GM18520 (cell line): ENCODE measurements around the gene TLN1.

Experiments used
- ATAC-seq: cut with Tn5 transposase; IDR thresholded peaks from one replicate; pipeline ENCODE4 v1.9.1; 2021; ENCODE audit not compliant: unreplicated experiment

Gene TLN1

GRCh38 chr9:35729101-35729500 is 2.9 kb downstream of the TLN1 start:
- ATAC-seq: no peak

DNA sequence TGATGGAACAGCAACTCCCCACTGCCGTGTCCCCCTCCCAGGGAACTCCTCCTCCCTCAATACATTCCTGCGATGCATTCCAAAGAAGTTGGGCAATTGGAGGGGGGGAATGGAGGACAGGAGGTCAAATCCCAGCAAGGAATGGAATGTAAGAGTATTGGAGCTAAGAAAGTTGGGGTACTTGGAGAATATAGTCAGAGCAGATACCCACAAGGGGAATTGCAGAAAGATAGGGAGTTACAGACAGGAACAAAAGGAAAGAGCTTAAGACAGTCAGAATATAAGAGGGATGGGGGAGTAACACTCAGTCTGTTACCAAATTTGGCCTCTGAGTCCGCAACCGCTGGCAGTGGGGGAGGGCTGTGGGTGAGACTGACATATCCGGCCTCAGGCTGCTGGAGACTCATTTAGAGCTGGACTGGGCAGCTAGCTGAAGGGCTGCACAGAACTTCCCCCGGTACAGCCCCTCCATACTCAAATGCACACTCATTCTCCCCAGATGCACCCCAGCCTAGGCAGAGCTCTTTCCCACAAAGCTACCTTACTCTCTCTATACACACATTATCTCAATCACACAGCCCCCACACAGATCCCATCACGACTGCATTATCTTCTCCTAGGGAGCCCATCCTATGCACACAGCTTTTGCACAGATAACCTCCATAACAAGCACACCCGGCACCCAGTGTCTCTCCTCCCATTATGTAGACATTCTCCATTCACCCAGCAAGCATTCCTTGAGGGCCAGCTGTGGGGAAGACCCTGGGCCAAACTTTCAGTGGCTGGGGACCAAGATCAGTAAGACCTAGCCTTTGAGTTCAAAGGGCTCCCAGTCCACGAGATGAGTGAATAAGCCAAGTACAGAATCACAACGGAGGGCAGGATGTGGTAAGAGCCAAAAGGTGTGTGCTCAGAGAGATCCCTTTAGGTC is 3.7 kb downstream of the TLN1 start:
- ATAC-seq: no peak

DNA sequence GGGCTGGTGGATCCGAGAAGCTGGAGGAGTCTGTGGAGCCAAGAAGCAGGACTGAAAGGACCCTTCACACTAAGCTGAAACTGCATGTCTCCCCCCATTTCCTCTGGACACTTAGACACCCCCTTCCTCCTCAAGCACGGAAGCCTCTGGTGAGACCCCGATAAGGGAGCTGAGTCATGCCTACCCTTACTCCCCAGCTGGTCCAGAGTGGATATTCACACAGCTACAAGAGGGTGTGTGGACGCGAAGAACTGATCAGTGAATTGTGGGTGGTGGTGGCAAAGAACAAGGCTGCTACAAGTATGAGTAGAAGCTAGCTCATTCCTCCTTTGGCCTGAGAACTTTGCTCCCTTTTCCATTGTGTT is 4.3 kb downstream of the TLN1 start:
- no peak for ATAC-seq

DNA sequence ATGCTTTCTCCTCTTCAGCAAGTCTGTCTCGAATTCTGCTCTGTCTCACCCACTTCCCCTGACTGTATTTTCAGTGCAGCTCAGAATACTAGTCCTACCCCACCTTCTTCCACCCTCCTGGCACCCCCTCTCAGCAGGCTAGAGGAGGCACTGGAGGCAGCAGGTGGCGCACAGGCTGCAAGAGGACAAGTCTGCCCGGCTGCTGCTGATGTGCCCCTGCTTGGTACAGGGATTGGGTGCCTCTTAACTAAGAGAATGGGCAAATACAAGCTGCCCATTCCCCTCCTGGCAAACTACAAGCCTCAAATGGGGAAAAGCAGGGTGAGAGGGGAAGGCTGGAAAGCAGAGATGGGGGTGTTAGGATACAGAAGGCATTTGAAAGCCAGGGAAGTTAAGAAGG is 5.1 kb downstream of the TLN1 start:
- ATAC-seq: no peak

- ATAC-seq: no peak
Observed at GRCh38 chr9:35725362-35725761, 6.6 kb downstream of the TLN1 start.

DNA sequence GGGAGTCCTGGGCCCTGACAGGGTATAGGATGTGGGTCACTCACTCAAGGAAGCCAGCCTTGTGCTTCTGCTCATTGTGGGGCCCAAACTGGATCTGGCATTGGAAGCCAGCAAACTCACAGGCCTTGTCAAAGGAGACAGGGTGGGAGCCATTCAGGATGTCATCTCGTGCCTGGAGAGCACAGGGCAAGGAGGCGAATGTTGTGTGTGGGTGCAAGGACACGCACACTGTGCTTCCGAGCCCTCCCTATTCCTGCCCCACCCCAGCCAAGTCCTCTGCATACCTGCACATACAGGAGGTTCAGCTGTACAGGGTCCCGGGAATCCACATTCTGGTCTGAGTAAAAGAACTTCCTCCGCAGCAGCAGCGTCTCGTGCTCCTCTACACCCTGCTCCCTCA is 8.1 kb downstream of the TLN1 start:
- ATAC-seq: no peak

GRCh38 chr9:35723426-35723825 is 8.6 kb downstream of the TLN1 start:
- ATAC-seq: no peak

- no peak for ATAC-seq
Observed at GRCh38 chr9:35719546-35719945, 12.4 kb downstream of the TLN1 start.

- no peak for ATAC-seq
Observed at GRCh38 chr9:35718721-35719511, 13.1 kb downstream of the TLN1 start.

- ATAC-seq: no peak
Observed at GRCh38 chr9:35717132-35717870, 14.7 kb downstream of the TLN1 start.

DNA sequence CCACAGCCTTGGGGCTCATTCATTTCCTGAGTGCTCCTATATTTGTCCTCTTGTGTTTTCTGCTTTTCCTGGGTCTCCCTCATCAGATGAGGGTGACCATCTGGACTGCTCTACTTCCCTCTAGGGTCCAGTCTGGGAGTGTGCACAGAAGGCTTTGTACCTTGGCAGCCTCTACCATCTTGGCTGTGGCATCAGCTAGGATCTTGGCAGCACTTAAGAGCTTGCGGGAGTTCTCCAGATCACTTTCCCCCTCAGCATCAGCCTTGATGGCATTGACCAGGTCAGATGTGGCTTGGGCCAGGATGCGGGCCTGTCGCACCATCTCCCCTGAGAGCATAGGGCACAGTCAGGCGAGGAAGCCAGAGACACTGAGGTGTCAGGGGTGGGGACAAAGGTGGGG is 15.8 kb downstream of the TLN1 start:
- ATAC-seq: no peak

GRCh38 chr9:35714579-35715252 is 17.3 kb downstream of the TLN1 start:
- no peak for ATAC-seq

DNA sequence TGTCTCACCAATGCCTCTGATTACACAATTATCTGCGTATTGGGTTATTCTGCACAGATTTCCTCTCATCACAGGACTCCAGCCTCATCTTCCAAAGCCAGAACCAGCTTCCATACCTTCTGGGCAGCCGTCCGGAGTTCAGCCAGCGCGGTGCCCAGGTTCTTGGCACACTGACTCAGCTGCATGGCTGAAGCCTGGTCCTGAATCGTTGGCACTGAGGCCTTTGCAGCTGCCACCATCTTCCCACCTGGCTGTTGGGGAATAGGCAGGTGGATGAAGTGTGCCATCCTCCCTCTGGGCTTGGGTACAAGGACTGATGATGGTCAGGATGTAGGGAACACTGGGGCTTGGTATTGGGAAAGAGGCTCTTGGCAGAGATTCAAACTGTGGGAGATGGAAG is 17.9 kb downstream of the TLN1 start:
- ATAC-seq: no peak

DNA sequence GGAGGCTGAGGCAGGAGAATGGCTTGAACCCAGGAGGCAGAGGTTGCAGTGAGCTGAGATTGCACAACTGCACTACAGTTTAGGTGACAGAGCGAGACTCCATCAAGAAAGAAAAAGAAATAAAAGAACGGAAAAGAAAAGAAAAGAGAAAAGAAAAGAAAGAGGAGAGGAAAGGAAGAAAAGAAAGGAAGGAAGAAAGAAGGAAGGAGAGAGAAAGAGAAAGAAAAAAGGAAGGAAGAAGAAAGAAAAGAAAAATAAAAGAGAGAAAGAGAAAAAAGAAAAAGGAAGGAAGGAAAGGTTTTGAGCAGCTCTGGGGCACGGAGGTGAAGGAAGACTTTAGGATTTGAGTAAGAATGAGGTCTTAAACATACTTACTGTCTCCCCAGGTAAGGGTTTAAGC is 18.4 kb downstream of the TLN1 start:
- ATAC-seq: no peak

DNA sequence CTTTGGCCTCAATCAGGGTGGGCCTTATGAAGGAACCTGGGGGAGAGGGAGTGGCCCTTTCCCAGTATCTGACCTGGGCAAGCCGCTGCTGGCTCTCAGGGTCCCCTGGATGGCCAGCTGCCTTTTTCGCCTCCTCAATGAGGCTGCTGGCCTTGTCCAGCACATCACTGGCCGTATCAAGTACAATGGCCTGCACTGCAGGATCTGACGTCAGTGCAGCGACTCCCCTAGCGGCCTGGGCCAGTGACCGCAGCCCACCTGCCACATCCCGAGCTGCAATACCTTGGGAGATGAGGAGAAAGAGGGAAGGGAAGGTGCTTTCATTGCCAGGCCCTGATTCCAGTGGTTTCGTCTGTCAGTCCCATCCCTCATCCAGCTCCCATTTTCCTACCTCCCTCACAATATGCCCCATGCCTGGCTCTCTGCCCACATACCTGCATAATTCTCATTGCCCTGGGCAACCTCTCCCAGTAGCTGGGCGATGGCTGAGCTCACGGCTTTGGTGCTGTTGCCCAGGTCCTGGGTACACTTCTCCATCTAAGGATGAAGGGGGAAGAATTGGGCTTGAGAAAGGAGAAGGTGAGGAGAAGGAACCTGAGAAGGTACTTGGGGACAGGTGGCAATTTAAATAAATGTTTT is 19.1 kb downstream of the TLN1 start:
- no peak for ATAC-seq

DNA sequence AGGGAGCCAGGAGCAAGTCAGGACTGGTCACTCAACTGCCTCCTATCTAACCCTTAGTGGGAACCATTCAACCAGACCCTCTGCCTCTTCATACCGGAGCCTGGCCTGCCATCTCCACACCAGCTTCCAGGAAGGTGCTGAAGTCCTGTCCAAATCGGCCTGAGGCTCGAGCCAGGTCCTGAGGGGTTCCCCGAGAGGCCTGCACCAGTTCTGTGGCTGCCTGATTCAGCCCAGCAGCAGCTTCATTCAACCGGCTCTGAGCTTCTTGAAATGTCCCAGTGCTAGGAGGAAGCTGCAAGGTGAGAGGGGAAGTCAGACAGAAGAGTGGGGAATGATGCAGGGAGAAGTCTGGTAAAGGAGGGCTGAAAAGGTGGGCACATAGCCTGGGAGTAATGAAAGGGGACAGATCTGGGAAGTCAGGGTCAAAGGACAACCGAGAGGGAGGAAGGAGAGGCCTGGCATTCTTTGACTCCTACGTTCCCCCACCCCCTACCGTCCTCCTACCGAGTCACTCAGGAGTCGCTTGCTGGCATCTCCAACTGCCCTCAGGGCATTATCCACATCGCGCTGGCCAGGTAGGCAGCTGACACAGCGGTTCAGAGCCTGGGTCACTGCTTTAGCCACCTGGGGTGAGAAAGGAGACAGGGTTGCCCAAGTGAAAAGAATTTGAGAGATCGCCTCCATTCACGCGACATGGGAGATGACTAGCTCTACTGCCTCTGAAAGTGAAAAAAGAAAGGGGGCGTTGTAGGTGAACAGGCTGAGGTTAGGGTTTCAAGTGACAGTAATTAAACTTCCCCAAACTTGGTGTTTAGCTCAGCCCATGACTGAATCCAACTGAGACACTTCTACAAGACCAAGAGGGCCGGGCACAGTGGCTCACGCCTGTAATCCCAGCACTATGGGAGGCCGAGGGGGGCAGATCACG is 20.2 kb downstream of the TLN1 start:
- no peak for ATAC-seq

DNA sequence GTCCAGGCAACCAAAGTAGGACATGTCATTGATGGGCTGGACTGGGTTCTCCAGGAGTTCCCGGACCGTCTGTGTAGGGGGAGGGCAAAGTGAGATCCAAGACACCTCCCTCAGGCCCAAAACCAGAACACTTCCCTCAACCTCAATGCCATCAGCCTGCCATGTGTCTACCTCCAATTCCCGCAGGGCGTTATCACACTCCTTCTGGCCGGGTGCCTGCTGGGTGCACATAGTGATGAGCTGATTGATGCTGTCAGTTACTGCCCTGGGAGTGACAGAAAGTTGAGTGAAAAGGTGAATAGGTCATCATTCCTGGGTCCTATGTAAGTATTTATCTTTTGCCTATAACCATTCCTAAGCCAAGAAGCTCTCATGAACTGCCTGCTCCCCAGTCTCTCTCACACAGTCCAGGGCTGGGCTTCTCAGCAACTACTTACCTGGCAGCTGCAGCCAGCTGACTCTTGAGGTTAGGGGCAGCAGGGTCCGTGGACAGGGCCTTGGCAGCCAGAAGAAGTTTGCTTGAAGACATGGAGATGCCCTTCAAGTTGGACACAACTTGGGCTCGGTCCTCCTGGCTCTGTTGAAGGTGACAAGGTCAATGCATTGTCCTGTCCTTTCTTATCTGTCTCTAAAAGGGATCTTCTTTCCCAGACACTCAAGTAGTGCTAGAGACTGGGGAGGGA is 21.0 kb downstream of the TLN1 start:
- no peak for ATAC-seq

DNA sequence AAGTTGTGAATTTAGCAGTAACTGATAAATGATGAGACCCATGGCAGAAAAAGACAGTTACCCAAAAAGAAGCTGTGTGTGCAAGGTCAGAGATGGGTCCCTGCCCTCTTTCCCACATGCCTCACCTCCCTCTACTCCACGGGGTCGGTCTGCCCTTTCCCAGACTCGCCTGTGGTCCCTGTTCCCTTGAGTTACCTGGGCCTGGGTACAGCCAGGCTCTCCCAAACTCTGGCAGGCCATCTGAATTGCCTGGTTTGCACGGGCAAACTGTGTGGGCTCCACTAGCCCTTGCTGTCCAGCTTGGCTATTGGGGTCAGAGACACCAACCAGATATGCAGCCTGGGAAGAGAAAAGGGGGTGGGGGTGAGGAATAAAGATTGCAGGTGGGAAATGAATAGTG is 23.8 kb downstream of the TLN1 start:
- ATAC-seq: no peak

DNA sequence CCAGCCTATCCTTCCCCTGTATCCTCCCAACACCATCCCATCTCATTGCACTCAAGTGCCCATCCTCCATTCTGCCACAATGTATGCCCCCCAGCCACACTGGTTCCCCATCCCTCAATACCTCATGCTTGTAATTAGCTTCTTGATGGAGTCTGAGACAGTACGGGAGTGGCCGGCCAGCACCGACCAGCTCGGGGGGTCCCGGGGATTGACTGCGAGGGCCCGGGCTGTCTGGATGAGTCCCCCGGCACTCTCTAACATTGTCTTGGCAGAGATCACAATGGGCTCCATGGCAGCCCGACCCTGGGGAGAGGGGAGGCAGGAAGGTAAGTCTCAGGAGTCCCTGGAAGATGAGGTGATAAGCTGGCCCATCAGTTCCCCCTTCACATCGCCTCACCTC is 25.0 kb downstream of the TLN1 start:
- ATAC-seq: no peak
